ENCODE data around the gene USP22. TPM values are rescaled to one million over a fixed set of nuclear protein-coding genes. Genes with fewer than 3 reads are reported as not detected.
"Not testable (repeated sequence)": the region's sequence is repeated elsewhere in the genome, so short reads cannot be mapped to it uniquely, and the experiment has no call there.

Gene USP22
- total RNA-seq, 1 donor from 2014 or later, result 420 TPM

GRCh38 chr17:21085707-21086106, 42.9 kb upstream of the USP22 start:
- Mint-ChIP-seq H3K9me3 (ENCODE audit: unreplicated experiment) (peaks cover 1% of the 10 kb centered on the region), H3K4me3 (ENCODE audit: unreplicated experiment) (no peak overlapping the region), H3K36me3 (ENCODE audit: unreplicated experiment) (no peaks in the 10 kb centered on the region), H3K27me3 (ENCODE audit: unreplicated experiment) (no peaks in the 10 kb centered on the region), H3K27ac (ENCODE audit: unreplicated experiment) (no peak overlapping the region), H3K4me1 (ENCODE audit: low read depth, unreplicated experiment) (peaks cover 5% of the 10 kb centered on the region)
- no peak for DNase-seq
- TF ChIP-seq CTCF (IDR thresholded peaks at IDR 0.05; ENCODE audit: partially characterized antibody, unreplicated experiment), result no peak

- not testable (repeated sequence) for H3K36me3 Mint-ChIP-seq (ENCODE audit: unreplicated experiment); H3K27me3 Mint-ChIP-seq (ENCODE audit: unreplicated experiment); H3K4me3 Mint-ChIP-seq (ENCODE audit: unreplicated experiment); DNase-seq; H3K27ac Mint-ChIP-seq (ENCODE audit: unreplicated experiment); H3K4me1 Mint-ChIP-seq (ENCODE audit: low read depth, unreplicated experiment); H3K9me3 Mint-ChIP-seq (ENCODE audit: unreplicated experiment)
These were observed 42.5 kb upstream of the USP22 start for GRCh38 chr17:21085280-21085679.

GRCh38 chr17:21082001-21082436, 39.2 kb upstream of the USP22 start:
- no peaks in the 10 kb centered on the region for H3K9me3 Mint-ChIP-seq (ENCODE audit: unreplicated experiment)
- no peaks in the 10 kb centered on the region for H3K36me3 Mint-ChIP-seq (ENCODE audit: unreplicated experiment)
- TF ChIP-seq CTCF (IDR thresholded peaks at IDR 0.05; ENCODE audit: partially characterized antibody, unreplicated experiment), result no peak
- H3K4me3 Mint-ChIP-seq (ENCODE audit: unreplicated experiment), result no peak overlapping the region
- H3K27me3 Mint-ChIP-seq (ENCODE audit: unreplicated experiment), result no peaks in the 10 kb centered on the region
- no peak overlapping the region for H3K27ac Mint-ChIP-seq (ENCODE audit: unreplicated experiment)
- DNase-seq, result no peak
- peaks cover 13% of the 10 kb centered on the region for H3K4me1 Mint-ChIP-seq (ENCODE audit: low read depth, unreplicated experiment)

GRCh38 chr17:21079196-21079595, 36.4 kb upstream of the USP22 start:
- no peaks in the 10 kb centered on the region for H3K9me3 Mint-ChIP-seq (ENCODE audit: unreplicated experiment)
- H3K4me3 Mint-ChIP-seq (ENCODE audit: unreplicated experiment), result no peak overlapping the region
- no peak for TF ChIP-seq CTCF (IDR thresholded peaks at IDR 0.05; ENCODE audit: partially characterized antibody, unreplicated experiment)
- peaks cover 13% of the 10 kb centered on the region for H3K4me1 Mint-ChIP-seq (ENCODE audit: low read depth, unreplicated experiment)
- H3K27me3 Mint-ChIP-seq (ENCODE audit: unreplicated experiment), result no peaks in the 10 kb centered on the region
- no peak for DNase-seq
- no peaks in the 10 kb centered on the region for H3K36me3 Mint-ChIP-seq (ENCODE audit: unreplicated experiment)
- peak overlapping the region; percentile 10 for H3K27ac Mint-ChIP-seq (ENCODE audit: unreplicated experiment)

- no peak overlapping the region for H3K27ac Mint-ChIP-seq (ENCODE audit: unreplicated experiment)
- H3K36me3 Mint-ChIP-seq (ENCODE audit: unreplicated experiment), result no peaks in the 10 kb centered on the region
These were observed 35.4 kb upstream of the USP22 start for GRCh38 chr17:21078016-21078780.

More at GRCh38 chr17:21078016-21078780, 35.4 kb upstream of the USP22 start:
- DNase-seq, result no peak
- Mint-ChIP-seq H3K4me1 (ENCODE audit: low read depth, unreplicated experiment) (peaks cover 13% of the 10 kb centered on the region), H3K27me3 (ENCODE audit: unreplicated experiment) (no peaks in the 10 kb centered on the region), H3K4me3 (ENCODE audit: unreplicated experiment) (no peak overlapping the region), H3K9me3 (ENCODE audit: unreplicated experiment) (no peaks in the 10 kb centered on the region)
- no peak for TF ChIP-seq CTCF (IDR thresholded peaks at IDR 0.05; ENCODE audit: partially characterized antibody, unreplicated experiment)
